Uterus (tissue), 2 donors: ENCODE measurements around the gene CXCR4.

Experiments used
- POLR2A ChIP-seq, 2 donors: fragments of 450-650 bp; IDR thresholded peaks; one replicate each; pipeline ENCODE4 v1.6.1; 2016; ENCODE audit warnings: antibody characterized with exemption in 2 of 2, mild to moderate bottlenecking in 1 of 2, moderate library complexity in 1 of 2
- TF ChIP-seq, protein P1 (sequence below), 4 experiments: fragments of 200-600 bp in 2 of 4; fragments of 450-650 bp in 2 of 4; sonication (generic) in 2 of 4; IDR thresholded peaks; one replicate each; pipeline ENCODE4 v1.5.1; 2016 to 2019; ENCODE audit warnings: antibody characterized with exemption in 4 of 4, mild to moderate bottlenecking in 2 of 4, moderate library complexity in 1 of 4

DNA sequence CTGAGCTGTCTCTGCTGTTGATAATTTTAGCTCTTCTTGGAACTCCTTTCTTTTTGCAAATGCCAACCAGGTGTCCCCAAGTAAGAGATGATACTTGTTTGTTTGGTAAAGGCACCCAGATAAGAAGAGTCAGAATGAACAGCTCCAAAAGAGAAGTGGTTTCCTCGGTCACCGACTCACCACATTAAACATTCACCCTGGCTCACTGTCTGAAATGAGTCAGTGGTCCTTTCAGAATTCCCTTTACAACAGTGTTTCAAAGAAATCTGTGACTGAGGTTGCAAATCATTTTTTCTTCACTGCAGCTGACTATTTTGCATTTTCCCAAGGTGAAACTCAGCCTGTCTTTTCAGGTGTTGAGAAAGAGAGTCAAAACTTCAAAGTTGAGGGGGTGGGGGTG is 16.2 kb upstream of the CXCR4 start:
- TF ChIP-seq, protein P1, sequence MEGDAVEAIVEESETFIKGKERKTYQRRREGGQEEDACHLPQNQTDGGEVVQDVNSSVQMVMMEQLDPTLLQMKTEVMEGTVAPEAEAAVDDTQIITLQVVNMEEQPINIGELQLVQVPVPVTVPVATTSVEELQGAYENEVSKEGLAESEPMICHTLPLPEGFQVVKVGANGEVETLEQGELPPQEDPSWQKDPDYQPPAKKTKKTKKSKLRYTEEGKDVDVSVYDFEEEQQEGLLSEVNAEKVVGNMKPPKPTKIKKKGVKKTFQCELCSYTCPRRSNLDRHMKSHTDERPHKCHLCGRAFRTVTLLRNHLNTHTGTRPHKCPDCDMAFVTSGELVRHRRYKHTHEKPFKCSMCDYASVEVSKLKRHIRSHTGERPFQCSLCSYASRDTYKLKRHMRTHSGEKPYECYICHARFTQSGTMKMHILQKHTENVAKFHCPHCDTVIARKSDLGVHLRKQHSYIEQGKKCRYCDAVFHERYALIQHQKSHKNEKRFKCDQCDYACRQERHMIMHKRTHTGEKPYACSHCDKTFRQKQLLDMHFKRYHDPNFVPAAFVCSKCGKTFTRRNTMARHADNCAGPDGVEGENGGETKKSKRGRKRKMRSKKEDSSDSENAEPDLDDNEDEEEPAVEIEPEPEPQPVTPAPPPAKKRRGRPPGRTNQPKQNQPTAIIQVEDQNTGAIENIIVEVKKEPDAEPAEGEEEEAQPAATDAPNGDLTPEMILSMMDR (IDR thresholded peaks at IDR 0.05): no peak
- no peak for TF ChIP-seq POLR2A (IDR thresholded peaks at IDR 0.05)
